Skin epidermis (tissue), 12 donors: Measurements from ENCODE around the gene COL20A1.
A peak's percentile ranks its signal among the peaks of the same experiment; 100 is the strongest.

ENCODE experiments used
- H3K27ac ChIP-seq, 21 experiments: fragments of 200-600 bp; sonication (generic) in 11 of 21; one replicate each; pipeline ENCODE4 v1.5.0; 2020; ENCODE audit warnings: mild to moderate bottlenecking in 3 of 21, inconsistent platforms in 2 of 21, moderate library complexity in 2 of 21
- H3K4me3 ChIP-seq, 7 experiments: fragments of 200-600 bp; sonication (generic) in 2 of 7; one replicate each; pipeline ENCODE4 v1.5.0; 2020; ENCODE audit warnings: inconsistent platforms in 2 of 7, mild to moderate bottlenecking in 2 of 7, moderate library complexity in 1 of 7

The COL20A1 gene

DNA sequence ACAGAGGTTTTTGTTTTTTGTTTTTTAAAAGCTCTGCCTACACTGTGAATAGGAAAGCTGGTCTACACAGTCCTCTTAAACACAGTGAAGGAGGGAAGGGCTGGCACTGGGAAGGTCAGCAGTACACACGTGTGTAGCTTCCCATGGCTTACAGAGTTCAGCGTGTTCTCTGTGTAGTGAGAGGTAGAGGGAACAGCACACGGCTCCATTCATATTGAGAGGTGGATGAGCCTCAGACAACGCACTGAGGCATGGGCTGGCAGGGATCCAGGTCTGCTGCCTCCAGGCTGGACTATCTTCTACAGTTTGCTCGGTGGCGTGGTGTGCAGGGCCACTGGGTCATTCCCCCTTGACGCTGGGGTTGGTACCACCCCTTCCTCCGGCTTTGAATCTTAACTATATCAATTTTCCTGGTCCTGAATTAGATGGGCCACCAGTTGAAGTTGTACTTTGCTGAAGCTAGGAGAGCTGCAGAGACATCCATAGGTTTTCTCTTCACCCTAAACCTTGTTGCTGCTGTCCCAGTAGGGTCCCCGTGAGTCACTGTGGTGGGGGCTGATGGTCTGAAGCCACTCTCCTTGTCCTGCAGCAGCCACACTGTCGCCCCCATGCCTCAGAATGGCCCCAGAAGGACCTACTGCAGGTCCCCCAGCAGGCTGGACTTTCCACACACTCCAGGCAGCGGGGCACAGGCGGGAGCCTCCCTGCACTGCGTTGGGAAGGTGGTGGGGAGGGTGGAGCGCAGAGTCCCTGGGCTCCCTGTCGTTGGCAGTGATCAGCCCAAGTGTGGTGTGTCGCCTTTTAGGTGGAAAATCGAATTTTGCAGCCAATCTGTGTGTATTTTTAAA, 18.4 kb upstream of the COL20A1 start:
- Histone ChIP-seq H3K4me3 (no peak overlapping the region), H3K27ac (peak overlapping the region in 1 of 21 experiments; percentile 29)

- no peak overlapping the region for H3K27ac ChIP-seq
- no peak overlapping the region for H3K4me3 ChIP-seq
Measured at GRCh38 chr20:63275825-63276224, 17.2 kb upstream of the COL20A1 start.

DNA sequence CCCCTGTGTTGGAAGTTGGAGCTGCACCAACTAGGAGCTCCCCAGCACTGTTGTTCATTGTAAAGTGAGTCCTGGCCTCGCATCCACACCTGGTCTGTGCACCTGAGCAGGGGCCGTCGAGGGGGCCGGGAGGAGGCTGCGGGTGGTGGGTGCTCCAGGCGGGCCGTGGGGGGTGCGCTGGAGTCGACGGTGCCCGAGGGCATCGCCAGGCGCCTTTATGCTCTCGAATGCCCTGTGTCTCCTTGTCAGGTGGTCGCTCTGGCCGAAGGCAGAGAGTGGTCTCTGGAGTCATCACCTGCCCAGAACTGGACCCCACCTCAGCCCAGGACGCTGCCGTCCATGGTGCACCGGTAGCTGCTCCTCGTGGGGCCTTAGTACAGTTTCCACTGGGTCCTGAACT, 16.0 kb upstream of the COL20A1 start:
- H3K4me3 ChIP-seq = no peak overlapping the region
- H3K27ac ChIP-seq = no peak overlapping the region

DNA sequence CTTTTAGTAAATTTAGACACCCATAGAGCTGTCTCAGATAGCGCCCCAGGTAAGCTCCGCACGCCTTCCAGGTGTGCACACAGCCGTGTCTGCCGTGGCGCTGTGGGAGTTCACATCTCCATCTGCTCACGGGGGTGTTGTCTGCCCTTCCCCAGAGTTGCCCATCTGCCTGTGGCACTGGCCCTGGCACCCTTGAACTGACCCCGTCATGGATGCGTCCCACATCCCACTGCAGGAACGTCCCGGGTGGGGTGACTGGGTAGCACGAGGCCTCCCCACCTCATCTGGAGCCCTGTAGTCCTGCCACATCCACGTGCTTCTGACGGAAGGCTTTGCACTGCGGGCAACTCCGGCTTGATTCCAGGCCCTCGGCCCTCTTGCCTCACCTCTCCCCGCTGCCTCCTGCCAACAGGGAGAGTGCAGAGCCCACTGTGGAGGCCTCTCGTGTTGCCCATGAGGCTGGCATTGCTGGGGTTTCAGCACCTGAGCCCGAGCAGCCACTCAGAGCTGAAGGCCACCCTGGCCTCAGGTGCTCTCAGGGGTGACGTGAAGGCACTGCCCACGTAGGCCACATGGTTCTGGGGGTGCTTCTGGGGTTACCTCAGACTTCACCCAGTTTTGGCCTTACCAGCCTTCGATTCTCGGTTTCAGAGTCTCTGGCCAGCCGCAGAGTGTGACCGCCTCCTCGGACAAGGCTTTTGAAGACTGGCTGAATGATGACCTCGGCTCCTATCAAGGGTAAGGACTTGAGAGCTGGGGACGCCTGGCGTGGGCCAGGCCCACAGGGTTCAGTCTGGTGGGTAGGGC, 15.3 kb upstream of the COL20A1 start:
- H3K27ac ChIP-seq = no peak overlapping the region
- H3K4me3 ChIP-seq = no peak overlapping the region

GRCh38 chr20:63278661-63279060, 14.3 kb upstream of the COL20A1 start:
- Histone ChIP-seq H3K4me3 (no peak overlapping the region), H3K27ac (no peak overlapping the region)

- no peak overlapping the region for H3K27ac ChIP-seq
- no peak overlapping the region for H3K4me3 ChIP-seq
Measured at GRCh38 chr20:63279931-63280330, 13.1 kb upstream of the COL20A1 start.

DNA sequence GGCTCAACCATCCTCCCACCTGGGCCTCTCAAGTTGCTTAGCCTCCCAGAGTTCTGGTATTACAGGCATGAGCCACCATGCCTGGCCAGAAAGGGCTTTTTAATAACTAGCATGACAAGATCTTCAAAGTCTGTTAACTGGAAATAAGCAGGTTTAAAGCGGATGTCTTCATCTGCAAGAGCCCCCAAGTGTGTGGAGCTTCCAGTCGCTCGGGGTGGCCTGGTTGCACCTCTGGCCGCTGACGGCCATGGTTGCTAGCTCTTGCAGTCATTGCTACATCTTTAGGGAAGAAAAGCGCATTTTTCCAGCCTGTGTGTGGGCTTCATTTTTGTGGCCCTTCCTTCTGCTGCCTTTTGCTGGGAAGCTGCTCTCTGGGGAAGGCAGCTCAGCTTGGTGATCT, 12.6 kb upstream of the COL20A1 start:
- Histone ChIP-seq H3K27ac (no peak overlapping the region), H3K4me3 (no peak overlapping the region)

DNA sequence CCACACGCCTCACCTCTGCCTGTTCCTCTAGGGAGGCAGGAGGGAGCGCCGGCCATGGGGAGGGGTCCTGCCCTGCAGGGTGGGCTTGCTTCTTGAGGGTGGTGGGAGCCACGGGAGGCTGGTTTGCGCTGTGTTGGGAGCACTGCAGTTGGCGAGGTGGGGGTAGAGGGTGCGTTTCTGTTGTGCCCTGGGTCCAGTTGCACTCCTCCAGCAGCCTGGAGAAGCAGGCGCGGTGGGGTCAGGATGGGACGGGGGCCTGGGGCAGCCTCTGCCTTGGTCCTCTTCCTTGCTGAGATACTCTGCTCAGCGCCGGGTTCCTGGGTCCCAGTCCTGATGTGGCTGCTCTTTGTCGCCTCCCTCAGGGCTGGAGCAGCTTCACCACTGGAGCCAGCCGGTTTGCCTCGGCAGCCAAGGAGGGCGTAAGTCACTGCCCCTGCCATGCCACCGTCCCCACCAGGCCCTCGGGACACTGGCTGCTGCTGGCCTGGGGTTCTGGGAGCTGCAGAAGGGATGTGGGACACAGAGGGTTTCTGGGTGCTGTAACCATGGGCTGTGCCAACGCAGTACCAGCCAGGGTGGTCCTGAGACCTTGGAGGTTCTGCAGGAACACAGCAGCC, 11.9 kb upstream of the COL20A1 start:
- Histone ChIP-seq H3K27ac (no peak overlapping the region), H3K4me3 (no peak overlapping the region)

- H3K27ac ChIP-seq = no peak overlapping the region
- no peak overlapping the region for H3K4me3 ChIP-seq
Measured at GRCh38 chr20:63281742-63282665, 11.0 kb upstream of the COL20A1 start.

DNA sequence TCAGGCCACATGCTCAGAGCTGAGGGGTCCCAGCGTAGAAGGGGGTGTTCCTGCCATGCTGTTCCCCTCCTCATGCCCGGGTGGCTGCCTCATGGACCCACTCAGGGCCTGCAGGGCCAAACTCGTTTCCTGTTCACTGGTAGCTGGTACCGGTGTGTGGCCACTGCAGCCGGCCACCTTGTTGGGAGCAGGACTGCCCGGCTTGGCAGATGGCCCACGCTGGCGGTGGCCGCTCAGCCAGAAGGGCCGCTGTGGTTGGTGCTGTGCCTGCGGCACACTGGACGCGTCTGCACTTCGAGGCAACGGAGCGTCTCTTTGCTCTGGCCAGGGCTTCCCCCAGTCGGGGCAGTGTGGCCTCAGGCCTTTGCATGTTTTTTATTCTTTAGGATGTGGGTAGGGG, 10.0 kb upstream of the COL20A1 start:
- H3K4me3 ChIP-seq = no peak overlapping the region

GRCh38 chr20:63283397-63284082, 9.4 kb upstream of the COL20A1 start:
- H3K4me3 ChIP-seq = peak overlapping the region in 1 of 7 experiments; percentile 18
- H3K27ac ChIP-seq = no peak overlapping the region

More for the DNA sequence above, 10.0 kb upstream of the COL20A1 start:
- no peak overlapping the region for H3K27ac ChIP-seq

- peak overlapping the region in 1 of 7 experiments; percentile 18 for H3K4me3 ChIP-seq
- peak overlapping the region in 3 of 21 experiments; percentile 35 to 45 (median 37) for H3K27ac ChIP-seq
Measured at GRCh38 chr20:63284083-63284440, 8.9 kb upstream of the COL20A1 start.

- Histone ChIP-seq H3K4me3 (peak overlapping the region in 1 of 7 experiments; percentile 18), H3K27ac (peak overlapping the region in 4 of 21 experiments; percentile 35 to 45 (median 37))
Measured at GRCh38 chr20:63284544-63284949, 8.4 kb upstream of the COL20A1 start.

GRCh38 chr20:63284981-63285524, 7.9 kb upstream of the COL20A1 start:
- H3K4me3 ChIP-seq = no peak overlapping the region
- peak overlapping the region in 3 of 21 experiments; percentile 22 to 45 (median 37) for H3K27ac ChIP-seq

DNA sequence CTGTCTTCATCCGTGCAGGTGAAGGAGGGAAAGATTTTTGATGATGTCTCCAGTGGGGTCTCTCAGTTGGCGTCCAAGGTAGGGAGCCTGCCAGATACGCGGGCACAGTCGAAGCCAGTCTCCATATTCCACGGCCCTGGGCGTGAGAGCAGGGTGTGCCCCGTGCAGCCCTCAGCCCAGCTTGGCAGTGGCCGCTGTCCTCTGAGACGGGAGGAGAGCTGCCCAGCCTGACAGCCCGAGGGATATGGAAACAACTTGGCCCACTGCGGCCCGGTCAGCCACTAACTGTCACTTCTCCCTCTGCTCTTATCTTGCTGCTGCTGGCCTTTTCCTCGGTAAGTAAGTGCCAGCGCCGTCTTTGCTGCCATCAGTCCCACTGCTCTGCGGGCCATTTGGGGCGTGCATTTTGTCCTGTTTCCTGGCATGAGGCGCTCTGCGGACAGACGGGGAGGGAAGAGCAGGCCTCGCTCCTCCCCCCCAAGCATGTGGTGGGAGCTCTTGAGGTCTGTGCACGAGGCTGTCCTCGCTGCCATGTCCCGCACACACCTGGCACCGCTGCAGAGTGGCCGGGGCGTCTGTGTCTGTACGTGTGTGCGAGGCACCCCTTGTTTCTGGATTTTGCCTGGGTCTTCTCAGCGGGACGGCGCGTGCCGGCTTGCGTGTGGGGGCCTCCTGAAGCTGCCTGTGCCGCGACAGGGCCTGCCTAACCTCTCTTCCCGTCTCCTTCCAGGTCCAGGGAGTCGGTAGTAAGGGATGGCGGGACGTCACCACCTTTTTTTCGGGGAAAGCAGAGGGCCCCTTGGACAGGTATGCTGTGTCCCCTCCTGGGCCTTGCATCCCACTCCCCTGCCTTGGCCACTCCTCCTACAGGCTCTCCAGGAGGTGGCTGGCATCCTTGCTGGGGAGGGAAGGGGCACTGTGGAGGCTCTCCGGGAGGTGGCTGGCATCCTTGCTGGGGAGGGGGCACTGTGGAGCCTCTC, 7.1 kb upstream of the COL20A1 start:
- Histone ChIP-seq H3K4me3 (no peak overlapping the region), H3K27ac (no peak overlapping the region)

GRCh38 chr20:63286781-63287696, 5.9 kb upstream of the COL20A1 start:
- Histone ChIP-seq H3K4me3 (no peak overlapping the region), H3K27ac (no peak overlapping the region)
